K562 (cell line): ENCODE results near the gene SAMD8. TPM values are rescaled to one million over a fixed set of nuclear protein-coding genes. Genes with fewer than 3 reads are reported as not detected.

Experiments
- ARID2 ChIP-seq: fragments of 450-650 bp; IDR thresholded peaks from 2 replicates; pipeline ENCODE4 v1.6.1; 2017; ENCODE audit warnings: antibody characterized with exemption, mild to moderate bottlenecking
- ARID3A ChIP-seq: IDR thresholded peaks from 2 replicates; pipeline ENCODE4 v1.6.1; 2012; ENCODE audit warnings: low read depth, low read length, improper control_type of control experiment, borderline replicate concordance
- CAMTA2 ChIP-seq: fragments of 250-450 bp; sonication (Bioruptor Pico); conservative IDR thresholded peaks from 2 replicates; pipeline ENCODE4 v1.5.1; 2022
- CREB3 ChIP-seq: fragments of 450-650 bp; conservative IDR thresholded peaks from 2 replicates; pipeline ENCODE4 v1.6.1; 2016; ENCODE audit warnings: missing genetic modification characterization, low read depth, mild to moderate bottlenecking, missing compliant biosample characterization, moderate library complexity
- EGR1 ChIP-seq: fragments of 450-650 bp; conservative IDR thresholded peaks from 2 replicates; pipeline ENCODE4 v1.6.1; 2017; ENCODE audit warnings: mild to moderate bottlenecking
- EHMT2 ChIP-seq: fragments of 450-650 bp; IDR thresholded peaks from 2 replicates; pipeline ENCODE4 v1.6.1; 2018; ENCODE audit warnings: antibody characterized with exemption
- FOXP4 ChIP-seq: sonication (generic); formaldehyde crosslinking; IDR thresholded peaks from 2 replicates; pipeline ENCODE4 v1.8.0; 2022; ENCODE audit warnings: mild to moderate bottlenecking, missing genetic modification reagents, borderline replicate concordance
- HMBOX1 ChIP-seq: sonication (generic); IDR thresholded peaks from 2 replicates; pipeline ENCODE4 v1.6.1; 2016
- LARP7 ChIP-seq: fragments of 450-650 bp; IDR thresholded peaks from 2 replicates; pipeline ENCODE4 v1.6.1; 2016
- MITF ChIP-seq: IDR thresholded peaks from 2 replicates; pipeline ENCODE4 v1.6.1; 2014; ENCODE audit warnings: antibody characterized with exemption
- NFATC3 ChIP-seq: fragments of 450-650 bp; IDR thresholded peaks from 2 replicates; pipeline ENCODE4 v1.6.1; 2017; ENCODE audit warnings: mild to moderate bottlenecking
- NFIC ChIP-seq: fragments of 450-650 bp; IDR thresholded peaks from 2 replicates; pipeline ENCODE4 v1.6.1; 2017; ENCODE audit warnings: mild to moderate bottlenecking, inconsistent platforms
- TAF1 ChIP-seq: IDR thresholded peaks from 2 replicates; pipeline ENCODE4 v1.6.1; 2011; ENCODE audit warnings: mild to moderate bottlenecking, low read length, moderate library complexity; ENCODE audit not compliant: insufficient read depth, control insufficient read depth, severe bottlenecking; ENCODE audit errors: extremely low read depth
- TAF9B ChIP-seq: fragments of 450-650 bp; IDR thresholded peaks from 2 replicates; pipeline ENCODE4 v1.6.1; 2018; ENCODE audit warnings: mild to moderate bottlenecking; ENCODE audit not compliant: partially characterized antibody
- TCF3 ChIP-seq: sonication (generic); formaldehyde crosslinking; IDR thresholded peaks from 2 replicates; pipeline ENCODE4 v1.4.0; 2020; ENCODE audit warnings: mild to moderate bottlenecking, missing genetic modification reagents
- ZBTB2 ChIP-seq: fragments of 450-650 bp; IDR thresholded peaks from 2 replicates; pipeline ENCODE4 v1.6.1; 2016; ENCODE audit warnings: antibody characterized with exemption
- ZNF133 ChIP-seq: fragments of 250-450 bp; sonication (Bioruptor Pico); IDR thresholded peaks from 2 replicates; pipeline ENCODE4 v1.4.0; 2020; ENCODE audit warnings: mild to moderate bottlenecking
- ZNF232 ChIP-seq: sonication (generic); formaldehyde crosslinking; IDR thresholded peaks from 2 replicates; pipeline ENCODE4 v1.8.0; 2022; ENCODE audit warnings: mild to moderate bottlenecking, missing genetic modification reagents
- ZNF253 ChIP-seq: fragments of 250-450 bp; sonication (Bioruptor Pico); conservative IDR thresholded peaks from 2 replicates; pipeline ENCODE4 v1.6.1; 2021; ENCODE audit warnings: mild to moderate bottlenecking
- ZNF384 ChIP-seq: IDR thresholded peaks from 2 replicates; pipeline ENCODE4 v1.6.1; 2012; ENCODE audit warnings: low read depth, low read length, improper control_type of control experiment
- ZNF668 ChIP-seq: fragments of 250-450 bp; sonication (Bioruptor Pico); IDR thresholded peaks from 2 replicates; pipeline ENCODE4 v1.8.0; 2022; ENCODE audit warnings: mild to moderate bottlenecking, inconsistent platforms
- polyA plus RNA-seq, 8 experiments: library from polyadenylated mRNA; depleted of rRNA in 4 of 8; stranded (reverse) in 5 of 8; unstranded in 3 of 8; fragments of >200 nt; fragmentation: Nextera tagmentation in 2 of 8; fragmentation: Illumina TruSeq in 1 of 8; extraction: Ambion mirVana in 2 of 8; extraction: Trizol in 1 of 8; gene quantifications; 2 replicates each; pipeline versions ENCODE4 v1.2.1 to v1.2.3, GENCODE V29; 2011 to 2014; ENCODE audit warnings: inconsistent platforms in 1 of 8, missing spikeins in 1 of 8
- total RNA-seq, 7 experiments: library from RNA; depleted of rRNA in 6 of 7; stranded (reverse); fragments of >200 nt in 6 of 7; fragmentation: Illumina TruSeq in 2 of 7; extraction: Trizol in 2 of 7; gene quantifications; 2 replicates each; pipeline versions ENCODE4 v1.2.1 to v1.2.3, GENCODE V29; 2011 to 2021; ENCODE audit warnings: low replicate concordance in 1 of 7

Gene SAMD8
- total and polyA plus RNA-seq, 9 of the 15 experiments (the other 6 are each of a cell fraction or from before 2014, with no cell fraction given) = 2.7 to 16.1 (median 6.2) TPM

GRCh38 chr10:75143353-75143752 is 31.9 kb downstream of the SAMD8 start (continued):
- TF ChIP-seq ARID3A = no peak
- TF ChIP-seq CREB3 (tag) = no peak
- TF ChIP-seq EHMT2 = peak; percentile 37; the same call in 1 of the 2 replicates
- no peak for TF ChIP-seq TAF9B
- TF ChIP-seq ZNF232 (CRISPR knock-in tag) = no peak
- TF ChIP-seq NFATC3 = 0 out of 2 replicates have a peak, but pooled peaks have one; percentile 67
- TF ChIP-seq ZNF133 = no peak
- TF ChIP-seq TCF3 = no peak
- no peak for TF ChIP-seq ZNF253 (CRISPR knock-in tag)
- TF ChIP-seq FOXP4 = no peak
- no peak for TF ChIP-seq ZNF668 (CRISPR knock-in tag)
- peak; percentile 94 for TF ChIP-seq ZNF384
- no peak for TF ChIP-seq MITF
- TF ChIP-seq LARP7 = no peak
- TF ChIP-seq EGR1 = no peak
- peak; percentile 54 for TF ChIP-seq NFIC
- TF ChIP-seq TAF1 = no peak
- no peak for TF ChIP-seq HMBOX1
- TF ChIP-seq ZBTB2 = peak; percentile 17; the same call in 1 of the 2 replicates
- no peak for TF ChIP-seq CAMTA2
- 0 out of 2 replicates have a peak, but pooled peaks have one; percentile 37 for TF ChIP-seq ARID2
